Ovary (tissue), 9 donors: ENCODE results near the gene IVD. TPM values are rescaled to one million over a fixed set of nuclear protein-coding genes. Genes with fewer than 3 reads are reported as not detected.

ENCODE experiments used
- DNase-seq, 5 donors: peaks; one replicate each; pipeline ENCODE4 v3.0.0-alpha.2; 2019 to 2020
- H3K27ac ChIP-seq, 2 donors: fragments of 200-600 bp; one replicate each; pipeline versions ENCODE4 v1.5.1 to v1.8.0; 2019 to 2022
- H3K27me3 ChIP-seq: fragments of 200-600 bp; one replicate; pipeline ENCODE4 v1.8.0; 2022
- H3K36me3 ChIP-seq: fragments of 200-600 bp; sonication (generic); one replicate; pipeline ENCODE4 v1.5.1; 2019
- H3K4me1 ChIP-seq: one replicate; pipeline ENCODE4 v1.8.1; 2013; ENCODE audit warnings: mild to moderate bottlenecking, moderate library complexity; ENCODE audit not compliant: insufficient read depth
- H3K4me3 ChIP-seq: fragments of 200-600 bp; sonication (generic); one replicate; pipeline ENCODE4 v1.5.1; 2017
- H3K9me3 ChIP-seq, 2 donors: fragments of 200-600 bp in 1 of 2; sonication (generic) in 1 of 2; one replicate each; pipeline versions ENCODE4 v1.5.1 to v1.8.1; 2013 to 2019; ENCODE audit warnings: mild to moderate bottlenecking in 1 of 2, moderate library complexity in 1 of 2
- EP300 ChIP-seq: sonication (generic); formaldehyde crosslinking; IDR thresholded peaks from one replicate; pipeline ENCODE4 v1.6.1; 2017; ENCODE audit warnings: antibody characterized with exemption
- POLR2A ChIP-seq: fragments of 450-650 bp; IDR thresholded peaks from one replicate; pipeline ENCODE4 v1.6.1; 2017; ENCODE audit warnings: antibody characterized with exemption, mild to moderate bottlenecking, moderate library complexity
- WGBS, 3 donors: extraction: QIAGEN DNeasy Blood & Tissue Kit in 1 of 3; methylation state at CpG; one replicate each; pipeline versions ENCODE4 v1.1.5 to v1.1.7; 2013 to 2017; 5-methylcytosine and 5-hydroxymethylcytosine counted together
- intact Hi-C, 4 donors: fragments of 100-400 bp; cut with DNase I; formaldehyde crosslinking; loops; one replicate each; pipeline versions ENCODE4 v1.11.0 to v1.15.1; 2022 to 2023
- polyA plus RNA-seq, 2 donors: library from polyadenylated mRNA; stranded (reverse); fragments of 200-250 nt in 1 of 2; fragments of 350-450 nt in 1 of 2; fragmentation: Illumina TruSeq in 1 of 2; extraction: RNeasy Lipid Tissue Mini Kit (QIAGEN cat#74804) in 1 of 2; gene quantifications; one replicate each; pipeline ENCODE4 v1.2.3, GENCODE V29; 2013 to 2014
- total RNA-seq, 7 donors: library from RNA; depleted of rRNA in 2 of 7; stranded (reverse); fragments of >200 nt in 2 of 7; fragmentation: NEBNext Ultra II Directional in 3 of 7; extraction: Animal tissue kit (Norgen Biotek cat#: 25700) in 3 of 7; gene quantifications; one replicate each; pipeline versions ENCODE4 v1.1.0 to v1.2.4, GENCODE V29; 2016 to 2023
- TF ChIP-seq, protein P1 (sequence below), 3 donors: fragments of 450-650 bp in 2 of 3; fragments of 200-600 bp in 1 of 3; IDR thresholded peaks; one replicate each; pipeline versions ENCODE4 v1.5.1 to v1.8.0; 2016 to 2022; ENCODE audit warnings: antibody characterized with exemption in 3 of 3, mild to moderate bottlenecking in 1 of 3
- donor health status: DM: no; HTN: no; CAD: no; lungs with moderate emphysema.
- donor health status: DM: no; HTN: no; CAD: no.
- donor health status: Bipolar disorder and iron deficiency.
- donor health status: DM: yes; HTN: yes; CAD: no.
- donor health status: DM: no; HTN: no; CAD: no.
- donor health status: DM: yes; HTN: yes; CAD: no.

The IVD gene
- total and polyA plus RNA-seq, 9 donors, result 51.5 to 105 (median 91.7) TPM

DNA sequence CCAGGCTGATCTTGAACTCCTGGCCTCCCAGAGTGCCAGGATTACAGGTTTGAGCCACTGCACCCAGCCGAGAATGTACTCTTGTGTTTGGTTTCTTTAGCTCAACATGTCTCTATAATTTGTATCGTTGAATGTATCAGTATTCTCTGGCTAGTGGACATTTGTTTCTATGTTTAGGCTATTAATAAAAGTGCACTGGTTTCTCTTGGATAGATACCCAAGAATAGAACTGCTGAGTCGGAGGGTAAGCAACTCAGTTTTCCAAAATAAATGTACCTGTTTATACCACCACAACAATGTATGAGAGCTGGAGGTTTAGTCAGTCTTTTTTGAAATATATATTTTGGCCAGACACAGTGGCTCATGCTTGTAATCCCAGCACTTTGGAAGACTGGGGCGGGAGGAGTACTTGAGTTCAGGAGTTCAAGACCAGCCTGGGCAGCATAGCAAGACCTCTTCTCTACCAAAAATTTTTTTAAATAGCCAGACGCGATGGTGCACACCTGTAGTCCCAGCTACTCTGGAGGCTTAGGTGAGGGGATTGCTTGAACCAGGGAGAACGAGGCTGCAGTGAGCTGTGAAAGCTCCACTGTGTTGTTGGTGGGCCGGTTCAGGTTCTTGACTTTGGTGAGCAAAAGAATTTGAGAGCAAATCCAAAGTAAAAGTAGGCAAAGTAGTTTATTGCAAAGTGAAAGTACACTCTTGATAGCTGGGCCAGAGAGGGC lies 7.7 kb upstream of the IVD start:
- H3K27me3 ChIP-seq, result no peaks in the 10 kb centered on the region
- no peak for DNase-seq
- H3K9me3 ChIP-seq, result no peaks in the 10 kb centered on the region
- H3K4me3 ChIP-seq, result no peak overlapping the region
- no peak overlapping the region for H3K27ac ChIP-seq
- no peaks in the 10 kb centered on the region for H3K36me3 ChIP-seq
- TF ChIP-seq POLR2A (no peak), EP300 (no peak)
- TF ChIP-seq, protein P1, sequence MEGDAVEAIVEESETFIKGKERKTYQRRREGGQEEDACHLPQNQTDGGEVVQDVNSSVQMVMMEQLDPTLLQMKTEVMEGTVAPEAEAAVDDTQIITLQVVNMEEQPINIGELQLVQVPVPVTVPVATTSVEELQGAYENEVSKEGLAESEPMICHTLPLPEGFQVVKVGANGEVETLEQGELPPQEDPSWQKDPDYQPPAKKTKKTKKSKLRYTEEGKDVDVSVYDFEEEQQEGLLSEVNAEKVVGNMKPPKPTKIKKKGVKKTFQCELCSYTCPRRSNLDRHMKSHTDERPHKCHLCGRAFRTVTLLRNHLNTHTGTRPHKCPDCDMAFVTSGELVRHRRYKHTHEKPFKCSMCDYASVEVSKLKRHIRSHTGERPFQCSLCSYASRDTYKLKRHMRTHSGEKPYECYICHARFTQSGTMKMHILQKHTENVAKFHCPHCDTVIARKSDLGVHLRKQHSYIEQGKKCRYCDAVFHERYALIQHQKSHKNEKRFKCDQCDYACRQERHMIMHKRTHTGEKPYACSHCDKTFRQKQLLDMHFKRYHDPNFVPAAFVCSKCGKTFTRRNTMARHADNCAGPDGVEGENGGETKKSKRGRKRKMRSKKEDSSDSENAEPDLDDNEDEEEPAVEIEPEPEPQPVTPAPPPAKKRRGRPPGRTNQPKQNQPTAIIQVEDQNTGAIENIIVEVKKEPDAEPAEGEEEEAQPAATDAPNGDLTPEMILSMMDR (IDR thresholded peaks at IDR 0.05), result no peak
- no peaks in the 10 kb centered on the region for H3K4me1 ChIP-seq
- intact Hi-C loops, result no loop called here
- 78 to 87% (median 87%) methylated on average over 8 of the region's 8 CpGs for WGBS, 3 donors

DNA sequence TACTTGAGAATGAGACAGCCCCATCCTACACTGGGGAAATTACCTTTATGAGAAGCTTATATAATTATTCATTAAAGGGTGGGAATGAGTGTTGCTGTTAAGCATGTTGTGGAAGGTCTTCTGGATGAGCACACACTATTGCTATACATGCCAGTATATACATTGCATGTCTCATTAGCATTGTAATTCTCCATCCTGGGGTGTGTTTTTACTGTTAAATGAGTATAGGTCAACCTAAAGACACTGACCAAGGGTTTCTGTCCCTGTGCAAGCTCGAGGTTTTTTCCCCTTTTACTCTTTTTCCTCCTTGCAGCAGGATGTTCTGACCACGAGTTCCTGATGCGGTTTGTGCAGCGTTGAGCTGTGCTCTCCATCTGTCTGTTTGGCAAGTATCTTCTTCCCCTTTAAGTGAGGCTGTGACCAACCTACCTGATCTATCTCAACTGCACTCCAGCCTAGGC lies 7.2 kb upstream of the IVD start:
- Histone ChIP-seq H3K4me3 (no peak overlapping the region), H3K4me1 (no peaks in the 10 kb centered on the region), H3K9me3 (no peaks in the 10 kb centered on the region), H3K27ac (no peak overlapping the region), H3K27me3 (no peaks in the 10 kb centered on the region), H3K36me3 (no peaks in the 10 kb centered on the region)
- TF ChIP-seq EP300 (no peak), POLR2A (no peak)
- TF ChIP-seq, protein P1 (IDR thresholded peaks at IDR 0.05), result no peak
- intact Hi-C loops, result no loop called here
- DNase-seq, result no peak
- 70 to 79% (median 78%) methylated on average over 4 of the region's 4 CpGs for WGBS, 3 donors

DNA sequence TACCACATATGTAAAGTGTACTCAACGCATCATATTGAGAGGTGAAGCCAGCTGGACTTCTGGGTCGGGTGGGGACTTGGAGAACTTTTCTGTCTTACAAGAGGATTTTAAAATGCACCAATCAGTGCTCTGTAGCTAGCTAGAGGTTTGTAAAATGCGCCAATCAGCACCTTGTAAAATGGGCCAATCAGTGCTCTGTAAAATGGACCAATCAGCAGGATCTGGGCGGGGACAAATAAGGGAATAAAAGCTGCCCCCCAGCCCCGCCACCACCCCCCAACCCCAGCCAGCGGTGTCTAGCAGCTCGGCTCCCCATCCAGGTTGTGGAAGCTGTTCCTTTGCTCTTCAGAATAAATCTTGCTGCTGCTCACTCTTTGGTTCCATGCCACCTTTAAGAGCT lies 6.2 kb upstream of the IVD start:
- Histone ChIP-seq H3K27ac (no peak overlapping the region), H3K36me3 (no peaks in the 10 kb centered on the region), H3K9me3 (no peaks in the 10 kb centered on the region), H3K4me3 (no peak overlapping the region), H3K4me1 (no peaks in the 10 kb centered on the region), H3K27me3 (no peaks in the 10 kb centered on the region)
- TF ChIP-seq EP300 (no peak), POLR2A (no peak)
- TF ChIP-seq, protein P1 (IDR thresholded peaks at IDR 0.05), result no peak
- no peak for DNase-seq
- 77 to 91% (median 82%) methylated on average over 7 of the region's 7 CpGs for WGBS, 3 donors
- intact Hi-C loops, result no loop called here

DNA sequence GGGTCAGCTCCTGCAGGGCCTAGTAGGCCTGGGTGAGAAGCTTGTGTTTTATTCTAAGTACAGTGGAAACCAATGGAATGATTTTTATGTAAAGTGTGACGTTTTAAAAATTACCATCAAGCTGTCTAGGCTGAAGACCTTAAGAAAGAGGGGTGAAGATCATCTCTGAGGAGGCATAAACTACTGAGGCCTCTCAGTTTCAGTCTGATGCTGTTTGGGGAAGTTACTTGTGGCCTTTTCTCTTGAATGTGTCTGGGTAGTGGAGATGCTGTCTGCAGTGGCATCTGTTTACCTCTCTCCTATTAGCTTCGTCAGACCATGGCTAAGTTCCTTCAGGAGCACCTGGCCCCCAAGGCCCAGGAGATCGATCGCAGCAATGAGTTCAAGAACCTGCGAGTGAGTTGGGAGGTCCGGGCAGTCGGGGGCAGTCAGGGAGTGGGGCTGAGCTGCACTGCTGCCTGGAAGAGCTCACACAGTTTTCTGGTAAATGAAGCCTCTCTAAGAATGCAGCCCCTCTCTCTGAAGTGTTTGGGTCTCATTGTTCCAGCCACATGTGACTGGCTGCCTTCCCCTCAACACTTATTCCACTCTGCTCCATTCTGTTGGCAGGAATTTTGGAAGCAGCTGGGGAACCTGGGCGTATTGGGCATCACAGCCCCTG lies 1.9 kb downstream of the IVD start:
- Histone ChIP-seq H3K9me3 (no peaks in the 10 kb centered on the region), H3K36me3 (no peaks in the 10 kb centered on the region), H3K4me3 (no peak overlapping the region), H3K4me1 (peaks cover 4% of the 10 kb centered on the region), H3K27ac (no peak overlapping the region), H3K27me3 (no peaks in the 10 kb centered on the region)
- no peak for TF ChIP-seq EP300
- TF ChIP-seq, protein P1 (IDR thresholded peaks at IDR 0.05), result no peak
- no peak for TF ChIP-seq POLR2A
- DNase-seq, result no peak
- intact Hi-C loops, result no loop called here
- WGBS, 3 donors, result 73 to 81% (median 74%) methylated on average over 8 of the region's 8 CpGs
